HG02938 (cell line): ENCODE data around the gene ZSWIM3.
"Not testable (repeated sequence)": the region's sequence is repeated elsewhere in the genome, so short reads cannot be mapped to it uniquely, and the experiment has no call there.

Experiments
- ATAC-seq: cut with Tn5 transposase; IDR thresholded peaks from one replicate; pipeline ENCODE4 v1.9.1; 2021; ENCODE audit warnings: mild to moderate bottlenecking, moderate library complexity; ENCODE audit not compliant: unreplicated experiment

ZSWIM3 gene

DNA sequence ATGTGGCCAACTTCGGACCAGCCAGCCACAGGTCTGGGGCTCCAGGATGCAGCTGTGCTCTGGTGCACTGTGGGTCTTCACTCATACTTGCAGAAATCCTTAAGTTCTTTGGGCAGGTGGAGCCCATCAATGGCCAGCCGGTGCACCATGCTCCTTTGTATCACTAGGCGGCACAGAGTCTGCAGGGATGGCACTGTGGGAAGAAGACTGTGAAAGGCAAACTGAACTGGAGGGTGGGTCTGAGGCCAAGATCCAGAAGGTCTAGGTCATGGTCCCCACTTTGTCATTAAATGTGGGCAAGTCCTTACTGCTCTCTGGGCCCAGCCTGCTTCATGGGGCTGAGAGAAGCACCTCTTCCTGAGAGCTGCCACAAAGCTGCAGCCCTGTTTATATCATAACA is 31.3 kb downstream of the ZSWIM3 start:
- no peak for ATAC-seq

DNA sequence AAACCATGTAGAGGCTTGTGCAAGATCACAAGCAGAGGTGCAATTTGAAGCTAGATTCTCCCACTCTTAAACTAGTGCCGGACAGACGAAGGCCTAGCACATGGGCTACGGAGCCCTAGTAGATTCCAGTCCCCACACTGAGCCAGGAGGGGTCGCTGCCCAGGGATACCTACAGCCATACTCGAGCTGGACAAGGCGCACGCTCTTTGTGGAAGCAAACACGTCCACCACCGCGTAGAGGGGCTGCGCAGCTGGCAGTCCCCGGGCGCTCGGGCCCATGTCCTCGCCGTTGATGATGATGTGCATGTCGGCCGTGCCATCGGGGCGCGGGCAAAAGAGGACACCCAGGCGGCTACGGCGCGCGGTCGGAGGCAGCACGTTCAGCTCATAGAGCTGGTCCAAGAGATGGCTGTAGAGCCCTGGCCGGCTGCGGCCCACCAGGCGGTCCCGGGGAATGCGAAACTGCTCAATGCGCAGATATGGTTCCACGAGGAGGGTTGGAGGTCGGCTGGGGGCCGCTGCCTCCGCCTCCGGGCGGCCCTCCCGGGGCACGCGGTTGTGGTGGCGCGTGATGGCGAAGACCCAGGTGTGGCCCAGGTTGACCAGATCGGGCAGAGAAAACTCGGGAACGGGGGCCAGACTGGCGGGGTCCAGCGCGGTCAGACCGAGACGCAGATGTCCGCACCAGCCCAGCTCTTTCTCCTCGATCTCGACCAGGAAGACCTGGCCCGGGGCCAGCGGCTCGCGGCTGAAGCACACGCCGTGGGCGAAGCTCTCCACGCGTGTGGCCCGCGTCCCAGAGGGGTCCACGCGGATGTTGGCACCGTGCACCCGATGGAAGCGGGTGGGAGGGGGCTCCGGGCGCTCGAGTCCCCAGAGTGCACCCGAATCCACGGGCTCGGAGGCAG is 32.9 kb downstream of the ZSWIM3 start:
- ATAC-seq = peak; percentile 4

DNA sequence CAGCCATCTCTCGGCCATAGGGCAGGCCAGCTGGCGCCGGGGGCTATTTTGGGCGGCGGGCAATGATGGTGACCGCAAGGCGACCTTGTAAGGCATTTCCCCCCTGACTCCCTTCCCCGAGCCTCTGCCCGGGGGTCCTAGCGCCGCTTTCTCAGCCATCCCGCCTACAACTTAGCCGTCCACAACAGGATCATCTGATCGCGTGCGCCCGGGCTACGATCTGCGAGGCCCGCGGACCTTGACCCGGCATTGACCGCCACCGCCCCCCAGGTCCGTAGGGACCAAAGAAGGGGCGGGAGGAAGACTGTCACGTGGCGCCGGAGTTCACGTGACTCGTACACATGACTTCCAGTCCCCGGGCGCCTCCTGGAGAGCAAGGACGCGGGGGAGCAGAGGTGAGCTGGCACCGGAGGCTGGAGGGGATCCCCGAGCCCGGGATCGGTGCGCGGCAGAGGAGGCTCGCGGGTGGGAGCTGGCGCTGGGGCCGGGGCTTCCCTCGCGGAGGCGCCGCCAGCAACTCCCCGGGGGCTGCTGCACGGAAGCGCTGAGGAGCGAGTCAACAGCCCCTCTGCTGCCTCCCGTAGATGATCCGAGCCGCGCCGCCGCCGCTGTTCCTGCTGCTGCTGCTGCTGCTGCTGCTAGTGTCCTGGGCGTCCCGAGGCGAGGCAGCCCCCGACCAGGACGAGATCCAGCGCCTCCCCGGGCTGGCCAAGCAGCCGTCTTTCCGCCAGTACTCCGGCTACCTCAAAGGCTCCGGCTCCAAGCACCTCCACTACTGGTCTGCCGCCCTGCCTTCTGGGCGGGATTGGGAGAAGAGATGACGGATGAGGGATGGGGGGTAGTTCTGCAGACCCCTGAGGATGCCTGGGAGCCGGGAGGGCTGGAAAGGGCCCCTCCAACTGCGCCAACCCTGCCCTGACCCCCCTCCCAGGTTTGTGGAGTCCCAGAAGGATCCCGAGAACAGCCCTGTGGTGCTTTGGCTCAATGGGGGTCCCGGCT is 33.9 kb downstream of the ZSWIM3 start, which contains the start of the genes CTSA and NEURL2:
TSS of gene CTSA (plus strand) at position 351 of the 999 bp plus-strand sequence. CDS start at position 585, 234 bp downstream.
TSS of gene NEURL2 (minus strand) at position 224 of the 999 bp plus-strand sequence. CDS start at position 7, 217 bp downstream.
- ATAC-seq = peak; percentile 73

DNA sequence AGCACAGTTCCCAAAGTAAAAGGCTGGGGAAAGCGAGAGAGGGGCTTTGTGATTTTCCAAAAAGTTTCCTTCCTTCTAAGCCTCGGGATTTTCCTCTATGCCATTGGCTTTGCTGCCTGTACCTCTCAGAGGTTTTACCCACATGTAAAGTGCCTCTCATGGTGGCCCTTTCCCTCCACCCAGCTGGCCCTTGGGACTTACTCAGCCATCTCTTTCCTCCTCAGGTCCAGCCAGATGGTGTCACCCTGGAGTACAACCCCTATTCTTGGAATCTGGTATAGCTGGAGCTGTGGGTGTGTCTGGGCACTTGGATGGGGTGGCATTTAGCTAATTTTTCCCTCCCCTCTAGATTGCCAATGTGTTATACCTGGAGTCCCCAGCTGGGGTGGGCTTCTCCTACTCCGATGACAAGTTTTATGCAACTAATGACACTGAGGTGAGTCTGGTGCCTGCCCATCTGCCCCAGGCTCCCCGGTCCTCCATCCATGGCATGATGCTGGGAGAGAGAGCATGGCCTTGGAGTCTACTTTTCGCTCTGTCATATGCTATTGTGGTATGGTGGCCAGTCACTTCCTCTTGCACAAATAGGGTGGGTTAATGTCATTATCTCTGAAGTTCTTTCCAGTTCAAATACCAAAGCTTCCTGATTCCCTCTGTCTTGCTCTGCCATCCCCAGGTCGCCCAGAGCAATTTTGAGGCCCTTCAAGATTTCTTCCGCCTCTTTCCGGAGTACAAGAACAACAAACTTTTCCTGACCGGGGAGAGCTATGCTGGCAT is 34.8 kb downstream of the ZSWIM3 start:
- no peak for ATAC-seq

DNA sequence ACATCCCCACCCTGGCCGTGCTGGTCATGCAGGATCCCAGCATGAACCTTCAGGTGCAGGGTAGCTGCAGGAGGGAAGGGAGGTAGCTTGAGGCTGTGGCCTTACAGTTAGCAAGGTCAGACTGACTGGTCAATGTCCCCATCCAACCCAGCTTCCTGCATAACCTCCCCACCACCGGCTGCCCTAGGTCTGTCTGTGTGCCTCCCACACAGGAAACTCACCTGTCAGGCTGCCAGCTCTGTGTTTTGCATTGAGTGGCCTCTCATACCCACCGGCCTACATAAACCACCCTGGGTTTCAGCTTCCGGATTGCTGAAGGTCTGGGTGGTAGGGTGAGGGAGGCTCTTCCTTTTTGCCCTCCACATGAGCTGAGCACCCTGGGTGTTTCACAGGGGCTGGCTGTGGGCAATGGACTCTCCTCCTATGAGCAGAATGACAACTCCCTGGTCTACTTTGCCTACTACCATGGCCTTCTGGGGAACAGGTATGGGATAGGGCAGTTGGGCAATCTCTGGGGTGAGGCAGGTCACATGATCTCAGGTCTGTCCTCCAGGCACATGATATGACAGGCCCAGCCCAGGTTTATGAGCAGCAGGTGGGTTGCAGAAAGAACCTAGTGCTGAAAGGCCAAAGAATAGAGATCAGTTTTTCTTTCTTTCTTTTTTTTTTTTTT is 35.5 kb downstream of the ZSWIM3 start:
- ATAC-seq = no peak

DNA sequence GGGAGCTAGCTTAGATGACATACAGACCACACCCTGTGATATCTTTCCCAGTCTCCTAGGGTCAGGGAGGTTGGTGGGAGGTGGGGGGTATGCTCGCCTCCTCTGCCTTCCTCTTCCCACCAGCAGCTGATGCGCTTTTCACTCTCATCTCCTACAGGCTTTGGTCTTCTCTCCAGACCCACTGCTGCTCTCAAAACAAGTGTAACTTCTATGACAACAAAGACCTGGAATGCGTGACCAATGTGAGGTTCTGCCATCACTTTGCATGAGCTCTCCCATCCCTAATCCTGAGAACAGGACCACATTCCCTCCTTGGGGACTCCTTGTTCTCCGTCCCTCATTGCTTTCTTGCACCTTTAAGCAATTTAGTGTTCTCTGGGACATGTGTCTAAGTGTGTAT is 36.4 kb downstream of the ZSWIM3 start:
- ATAC-seq = no peak

DNA sequence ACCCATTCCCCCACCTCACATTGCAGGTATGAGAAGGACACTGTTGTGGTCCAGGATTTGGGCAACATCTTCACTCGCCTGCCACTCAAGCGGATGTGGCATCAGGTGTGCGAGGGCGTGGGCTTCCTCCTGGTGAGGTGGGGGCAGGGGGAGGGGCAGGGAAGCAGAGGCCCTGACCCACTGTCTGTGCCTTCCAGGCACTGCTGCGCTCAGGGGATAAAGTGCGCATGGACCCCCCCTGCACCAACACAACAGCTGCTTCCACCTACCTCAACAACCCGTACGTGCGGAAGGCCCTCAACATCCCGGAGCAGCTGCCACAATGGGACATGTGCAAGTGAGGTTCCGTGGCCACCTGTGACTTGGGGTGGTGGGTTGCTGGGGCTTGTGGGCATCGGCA is 37.4 kb downstream of the ZSWIM3 start:
- no peak for ATAC-seq

DNA sequence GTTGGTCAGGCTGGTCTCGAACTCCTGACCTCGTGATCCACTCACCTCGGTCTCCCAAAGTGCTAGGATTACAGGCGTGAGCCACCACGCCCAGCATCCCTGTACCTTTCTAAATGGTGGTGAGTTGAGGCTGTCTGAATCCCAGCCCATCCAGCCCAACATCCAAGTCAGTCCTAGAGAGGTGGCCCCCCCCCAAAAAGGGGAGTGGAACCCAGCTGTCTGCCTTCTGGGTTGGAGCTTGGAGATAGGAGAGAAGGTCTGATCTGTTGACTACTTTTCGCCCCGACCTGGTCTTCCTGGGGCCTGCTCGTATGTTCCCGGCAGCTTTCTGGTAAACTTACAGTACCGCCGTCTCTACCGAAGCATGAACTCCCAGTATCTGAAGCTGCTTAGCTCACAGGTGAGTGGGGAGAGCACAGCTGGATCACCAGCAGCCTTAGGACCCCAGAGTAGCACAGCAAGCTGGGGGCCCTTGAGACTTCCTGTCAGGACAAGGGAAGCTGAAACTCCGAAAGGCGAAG is 39.3 kb downstream of the ZSWIM3 start:
- no peak for ATAC-seq

DNA sequence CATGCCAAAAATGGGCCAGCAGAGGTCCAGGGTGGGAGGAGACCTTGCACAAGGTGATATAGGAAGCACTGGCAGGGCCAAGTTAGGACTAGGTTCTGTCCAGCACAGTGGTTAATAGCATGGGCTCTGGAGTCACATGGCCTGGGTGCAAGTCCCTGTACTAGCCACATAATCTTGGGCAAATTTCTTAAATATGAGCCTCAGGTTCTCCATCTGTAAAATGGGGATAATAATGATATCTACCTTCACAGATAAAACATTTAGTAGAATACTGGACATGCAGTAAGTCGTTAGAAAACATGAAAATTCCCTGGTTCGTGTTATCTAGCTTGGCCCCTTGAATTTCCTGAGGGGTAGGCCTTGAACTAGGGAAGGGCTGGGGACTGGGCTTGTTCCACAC is 39.9 kb downstream of the ZSWIM3 start:
- ATAC-seq = no peak

DNA sequence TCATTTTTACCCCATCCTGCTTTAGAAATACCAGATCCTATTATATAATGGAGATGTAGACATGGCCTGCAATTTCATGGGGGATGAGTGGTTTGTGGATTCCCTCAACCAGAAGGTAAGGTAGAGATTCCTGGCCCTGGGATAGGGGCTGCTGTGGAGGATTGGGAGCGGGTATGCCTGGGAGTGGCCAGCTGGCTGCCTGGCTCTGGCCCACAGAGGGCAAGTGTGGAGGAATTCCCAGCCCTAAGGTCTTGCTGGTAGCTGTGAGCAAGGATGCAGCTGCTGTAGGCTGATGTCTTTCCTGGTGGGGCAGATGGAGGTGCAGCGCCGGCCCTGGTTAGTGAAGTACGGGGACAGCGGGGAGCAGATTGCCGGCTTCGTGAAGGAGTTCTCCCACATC is 40.3 kb downstream of the ZSWIM3 start:
- no peak for ATAC-seq

DNA sequence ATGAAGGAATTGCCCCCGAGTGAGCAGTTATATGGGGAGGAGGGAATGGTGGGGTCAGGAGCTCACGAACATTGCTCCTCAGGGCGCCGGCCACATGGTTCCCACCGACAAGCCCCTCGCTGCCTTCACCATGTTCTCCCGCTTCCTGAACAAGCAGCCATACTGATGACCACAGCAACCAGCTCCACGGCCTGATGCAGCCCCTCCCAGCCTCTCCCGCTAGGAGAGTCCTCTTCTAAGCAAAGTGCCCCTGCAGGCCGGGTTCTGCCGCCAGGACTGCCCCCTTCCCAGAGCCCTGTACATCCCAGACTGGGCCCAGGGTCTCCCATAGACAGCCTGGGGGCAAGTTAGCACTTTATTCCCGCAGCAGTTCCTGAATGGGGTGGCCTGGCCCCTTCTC is 40.9 kb downstream of the ZSWIM3 start:
- no peak for ATAC-seq

DNA sequence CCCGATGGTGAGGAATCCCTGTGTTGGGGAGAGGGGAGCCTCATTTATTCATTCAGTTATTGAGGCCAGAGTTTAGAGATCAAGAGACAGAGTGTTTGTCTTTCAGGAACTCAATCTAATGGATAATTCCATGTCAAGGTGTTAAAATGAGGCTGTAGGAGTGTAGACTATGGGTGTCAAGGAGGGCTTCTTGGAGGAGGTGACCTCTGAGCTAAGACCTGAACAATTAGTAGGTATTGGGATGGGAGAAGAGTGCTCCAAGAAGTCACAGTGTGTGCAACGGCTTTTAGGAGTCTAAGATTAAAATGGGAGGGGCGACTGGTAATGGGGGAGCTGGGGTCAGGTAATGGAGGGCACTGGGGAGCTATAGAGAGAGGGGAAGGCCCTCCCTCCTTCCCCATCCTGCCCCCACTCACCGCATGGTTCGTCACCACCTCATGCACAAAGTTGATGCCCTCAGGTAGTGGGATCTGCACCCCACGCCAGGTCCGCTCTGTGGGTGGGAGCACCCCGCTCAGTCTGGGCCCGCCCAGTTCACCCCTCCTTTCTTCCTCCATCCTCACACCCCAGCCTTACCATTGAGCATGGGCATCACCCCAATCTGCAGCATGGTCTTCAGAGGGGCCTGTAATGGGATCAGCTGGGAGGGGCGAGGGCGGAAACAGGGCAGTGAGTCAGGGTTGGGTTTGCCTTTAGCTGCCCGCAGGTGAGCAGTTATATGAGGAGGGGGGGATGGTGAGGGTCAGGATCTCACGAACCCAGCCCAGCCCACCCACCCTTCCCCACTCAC is 41.8 kb downstream of the ZSWIM3 start:
- no peak for ATAC-seq

DNA sequence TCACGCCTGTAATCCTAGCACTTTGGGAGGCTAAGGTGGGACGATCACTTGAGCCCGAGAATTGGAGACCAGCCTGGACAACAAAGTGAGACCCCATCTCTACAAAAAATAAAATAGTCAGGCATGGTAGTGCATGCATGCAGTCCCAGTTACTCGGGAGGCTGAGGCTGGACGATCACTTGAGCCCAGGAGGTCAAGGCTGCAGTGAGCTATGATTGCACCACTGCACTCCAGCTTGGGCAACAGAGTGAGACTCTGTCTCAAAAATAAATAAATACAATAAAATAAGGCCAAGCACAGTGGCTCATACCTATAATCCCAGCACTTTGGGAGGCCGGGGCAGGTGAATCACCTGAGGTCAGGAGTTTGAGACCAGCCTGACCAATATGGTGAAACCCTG is 43.9 kb downstream of the ZSWIM3 start:
- not testable (repeated sequence) for ATAC-seq

DNA sequence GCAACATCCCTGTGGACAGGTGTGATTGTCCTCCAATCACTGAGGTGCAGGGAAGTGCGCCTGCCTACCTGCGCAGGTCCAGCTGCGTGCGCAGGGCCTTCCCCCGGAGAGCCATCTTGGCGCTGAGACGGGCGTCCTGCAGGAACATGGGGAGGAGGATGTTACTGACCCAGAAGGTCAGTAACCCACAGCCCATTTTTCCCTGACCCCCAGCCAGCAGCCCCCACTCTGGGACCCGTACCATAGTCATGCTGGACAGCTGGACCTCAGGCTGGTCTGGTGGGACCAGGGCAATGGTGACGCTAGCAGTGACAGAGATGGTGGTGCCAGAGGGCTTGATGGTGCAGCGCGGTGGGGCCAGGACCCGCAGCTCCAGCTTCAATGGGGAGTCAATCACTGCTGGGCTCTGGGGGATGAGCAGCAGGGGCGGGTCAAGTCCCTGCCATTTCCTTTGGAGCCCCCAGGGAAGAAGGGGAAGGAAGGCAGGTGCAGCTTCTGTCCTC is 44.8 kb downstream of the ZSWIM3 start:
- no peak for ATAC-seq

DNA sequence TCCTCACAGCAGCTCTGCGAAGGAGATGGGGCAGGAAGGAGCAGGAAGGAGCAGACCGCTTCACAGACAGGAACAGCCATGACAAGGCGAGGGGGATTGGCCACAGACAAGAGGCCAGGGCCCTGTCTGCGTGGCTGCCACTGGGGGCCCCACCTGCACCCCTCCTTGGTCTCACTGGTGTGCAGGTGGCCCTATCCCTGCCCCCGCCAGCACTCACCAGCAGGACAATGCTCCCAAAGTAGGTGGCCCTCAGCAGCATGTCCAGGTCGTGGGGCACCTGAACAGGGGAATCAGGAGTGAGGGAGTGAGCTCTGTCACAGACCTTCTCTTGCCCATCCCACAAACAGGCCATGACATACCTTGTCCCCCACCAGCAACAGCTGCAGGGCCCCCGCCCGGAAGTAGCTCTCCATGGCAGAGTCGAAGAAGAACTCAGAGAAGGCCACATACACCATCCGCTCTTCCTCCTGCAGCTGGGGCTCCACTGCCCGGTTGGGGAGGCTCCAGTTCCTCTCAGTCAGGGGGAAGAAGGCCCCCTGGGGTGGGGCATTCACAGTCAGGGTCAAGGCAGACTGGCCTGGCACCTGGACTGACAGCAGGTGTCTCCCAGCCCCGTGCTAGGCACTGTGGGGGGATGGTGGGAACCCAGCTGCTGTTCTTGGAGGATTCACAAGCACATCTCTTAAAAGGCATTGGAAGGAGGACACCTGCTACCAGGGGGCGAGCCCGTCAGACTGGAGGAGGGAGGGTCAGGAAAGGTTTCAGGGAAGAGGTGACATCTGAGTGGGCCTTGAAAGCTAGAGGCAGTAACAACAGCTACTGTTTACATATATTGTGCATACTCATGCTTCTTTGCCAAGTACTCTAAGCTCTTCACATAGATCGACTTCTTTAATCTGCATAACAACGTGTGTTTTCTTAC is 47.4 kb downstream of the ZSWIM3 start:
- no peak for ATAC-seq

DNA sequence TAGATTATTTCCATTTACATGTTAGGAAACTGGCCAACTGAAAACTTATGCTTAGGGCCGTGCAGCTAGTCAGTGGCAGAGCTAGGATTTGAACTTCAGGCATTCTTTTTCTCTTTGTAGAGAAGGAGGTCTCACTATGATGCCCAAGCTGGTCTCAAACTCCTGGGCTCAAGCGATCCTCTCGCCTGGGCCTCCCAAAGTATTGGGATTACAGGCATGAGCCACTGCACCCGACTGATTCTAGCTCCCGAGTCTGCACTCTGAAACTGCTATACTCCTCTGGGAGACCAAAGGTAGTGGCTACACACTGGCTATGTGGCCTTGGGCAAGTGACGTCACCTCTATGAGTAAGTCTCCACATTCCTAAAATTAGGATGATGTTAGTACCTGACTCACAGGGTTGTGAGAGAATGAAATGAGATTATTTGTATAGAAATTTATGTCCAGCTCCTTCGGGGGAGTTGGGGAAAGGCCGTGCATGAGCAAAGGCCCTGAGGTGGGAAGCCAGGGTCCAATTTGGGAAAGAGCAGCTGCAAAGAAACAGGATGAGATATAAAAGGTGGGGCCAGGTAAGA is 48.2 kb downstream of the ZSWIM3 start:
- no peak for ATAC-seq

DNA sequence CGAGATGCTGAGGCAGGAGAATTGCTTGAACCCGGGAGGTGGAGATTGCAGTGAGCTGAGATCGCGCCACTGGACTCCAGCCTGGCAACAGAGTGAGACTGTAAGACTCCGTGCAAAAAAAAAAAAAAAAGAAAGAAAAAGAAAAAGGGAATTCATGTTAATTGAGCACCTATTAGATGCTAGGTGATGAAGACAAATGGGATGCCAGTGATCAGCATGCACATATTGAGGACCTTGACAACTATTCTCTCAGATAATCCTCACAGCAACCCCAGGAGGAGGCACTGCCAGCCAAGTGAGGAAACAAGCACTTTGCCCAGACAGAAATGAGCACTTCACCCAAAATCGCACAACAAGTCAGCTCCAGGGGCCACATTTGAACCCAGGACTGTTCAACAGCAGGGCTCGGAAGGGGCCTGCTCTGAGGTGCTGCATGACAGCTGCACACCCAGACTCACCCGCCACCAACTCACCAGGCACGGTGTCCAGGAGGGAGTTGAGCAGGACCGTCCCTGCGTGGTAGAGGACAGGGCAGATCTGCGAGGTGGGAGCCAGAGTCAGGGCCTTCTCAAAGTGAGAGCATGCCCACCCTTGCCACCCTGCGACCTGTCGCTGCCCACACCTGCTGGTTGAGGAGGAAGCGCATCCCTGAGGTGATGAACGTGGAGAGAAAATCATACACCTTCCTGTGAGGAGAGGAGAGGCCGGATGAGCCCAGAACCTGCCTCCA is 50.0 kb downstream of the ZSWIM3 start:
- ATAC-seq = no peak
